Kidney (tissue), 14 donors: ENCODE measurements around the gene VLDLR. TPM values are rescaled to one million over a fixed set of nuclear protein-coding genes. Genes with fewer than 3 reads are reported as not detected.

Experiments
- DNase-seq, 5 donors: peaks; one replicate each; pipeline ENCODE4 v3.0.0-alpha.2; 2013 to 2020
- FAIRE-seq: peaks from 2 replicates; lab custom pipeline; 2012; peaks lifted over from hg19 to GRCh38; lab: Jason Lieb, UNC
- H3K27ac ChIP-seq, 2 donors: one replicate each; pipeline ENCODE4 v1.7.0; 2013; ENCODE audit warnings: low read depth in 2 of 2, low read length in 2 of 2, inconsistent platforms in 1 of 2
- H3K27me3 ChIP-seq: one replicate; pipeline ENCODE4 v1.7.1; 2013; ENCODE audit warnings: low read length, inconsistent platforms; ENCODE audit not compliant: control insufficient read depth, insufficient read depth
- H3K36me3 ChIP-seq, 3 donors: one replicate each; pipeline versions ENCODE4 v1.7.0 to v1.7.1; 2013; ENCODE audit warnings: low read length in 3 of 3, control low read depth in 1 of 3, inconsistent platforms in 1 of 3; ENCODE audit not compliant: insufficient read depth in 3 of 3, control insufficient read depth in 2 of 3
- H3K4me1 ChIP-seq, 3 donors: one replicate each; pipeline versions ENCODE4 v1.7.0 to v1.7.1; 2013; ENCODE audit warnings: low read length in 3 of 3, inconsistent platforms in 1 of 3, low read depth in 1 of 3; ENCODE audit not compliant: control insufficient read depth in 2 of 3, insufficient read depth in 2 of 3
- H3K4me3 ChIP-seq, 3 donors: one replicate each; pipeline versions ENCODE4 v1.7.0 to v1.8.1; 2013; ENCODE audit warnings: low read length in 3 of 3, control low read depth in 1 of 3, inconsistent platforms in 1 of 3
- H3K9ac ChIP-seq, 3 donors: one replicate each; pipeline versions ENCODE4 v1.7.0 to v1.7.1; 2013; ENCODE audit warnings: low read length in 3 of 3, control low read depth in 1 of 3, inconsistent platforms in 1 of 3
- H3K9me3 ChIP-seq, 3 donors: one replicate each; pipeline versions ENCODE4 v1.7.0 to v1.7.1; 2013; ENCODE audit warnings: low read length in 3 of 3, control low read depth in 1 of 3, inconsistent platforms in 1 of 3; ENCODE audit not compliant: control insufficient read depth in 2 of 3, insufficient read depth in 1 of 3
- CTCF ChIP-seq: IDR thresholded peaks from 3 replicates; pipeline ENCODE4 v1.5.1; 2012; ENCODE audit warnings: mild to moderate bottlenecking, moderate library complexity, borderline replicate concordance; ENCODE audit not compliant: insufficient read depth; ENCODE audit errors: extremely low read depth
- intact Hi-C: fragments of 100-400 bp; cut with DNase I; formaldehyde crosslinking; loops from one replicate; pipeline ENCODE4 v1.11.1; 2022
- polyA plus RNA-seq: library from polyadenylated mRNA; stranded (reverse); fragments of 350-450 nt; fragmentation: Illumina TruSeq; extraction: RNeasy Lipid Tissue Mini Kit (QIAGEN cat#74804); gene quantifications from one replicate; pipeline ENCODE4 v1.2.3, GENCODE V29; 2014; ENCODE audit warnings: low read depth, low replicate concordance; ENCODE audit not compliant: insufficient read depth
- total RNA-seq: library from RNA; stranded (reverse); fragmentation: NEBNext Ultra II Directional; extraction: Animal tissue kit (Norgen Biotek cat#: 25700); gene quantifications from one replicate; pipeline ENCODE4 v1.2.1, GENCODE V29; 2021
- donor health status: control.
- donor health status: control.
- donor health status: control.
- donor health status: control.
- donor health status: control.
- donor health status: DM: yes; HTN: yes; CAD: no.
- donor health status: Normal renal cell carcinoma (clear cell type).

The VLDLR gene
- total and polyA plus RNA-seq, 2 donors from 2014 or later = 8.6 to 24.2 TPM

DNA sequence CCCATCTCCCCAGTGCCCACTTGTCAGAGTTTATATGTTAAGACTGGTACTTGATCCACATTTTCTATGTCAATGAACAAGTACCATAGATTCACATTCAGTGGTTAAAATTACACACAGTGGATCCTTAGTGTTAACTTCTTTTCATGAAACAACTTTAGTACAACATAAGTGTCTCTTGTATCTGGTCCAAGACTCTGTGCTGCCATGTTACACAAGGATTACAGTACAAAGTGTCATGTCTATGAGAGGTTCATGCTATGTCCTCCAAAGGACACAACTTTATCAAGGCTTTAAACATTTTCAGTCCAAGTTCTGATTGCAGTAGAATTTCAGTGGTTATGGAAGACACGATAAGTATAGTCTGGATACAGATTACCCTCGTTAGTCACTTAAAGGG, 13.3 kb upstream of the VLDLR start:
- DNase-seq = no peak

DNA sequence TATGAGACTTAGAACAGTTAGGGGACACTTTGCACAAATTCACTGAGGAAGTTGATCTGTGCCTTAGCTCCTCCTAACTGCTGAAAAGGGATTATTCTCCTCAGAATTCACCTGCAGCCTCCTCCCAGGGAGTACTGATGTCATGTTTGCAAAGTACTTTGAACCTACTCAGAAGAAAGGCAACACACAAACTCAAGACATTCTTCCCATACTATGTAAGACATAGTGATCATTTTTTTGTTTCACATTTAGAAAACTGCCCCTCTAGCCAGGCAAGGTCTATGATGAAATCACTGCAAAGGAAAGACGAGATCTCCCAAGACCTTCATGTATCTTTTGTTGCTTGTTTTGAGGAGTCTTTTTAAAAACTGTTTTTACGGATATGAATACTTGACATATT, 10.6 kb upstream of the VLDLR start:
- Histone ChIP-seq H3K36me3 (no peaks in the 10 kb centered on the region), H3K4me3 (no peak overlapping the region), H3K27ac (no peak overlapping the region), H3K27me3 (no peaks in the 10 kb centered on the region), H3K9me3 (no peaks in the 10 kb centered on the region), H3K9ac (no peak overlapping the region), H3K4me1 (no peaks in the 10 kb centered on the region)
- FAIRE-seq (no peak), DNase-seq (no peak)
- TF ChIP-seq CTCF = no peak
- intact Hi-C loops = no loop called here

More for the DNA sequence above, 13.3 kb upstream of the VLDLR start:
- intact Hi-C loops = no loop called here
- H3K27ac ChIP-seq = no peak overlapping the region
- H3K9ac ChIP-seq = no peak overlapping the region
- no peaks in the 10 kb centered on the region for H3K9me3 ChIP-seq
- H3K4me3 ChIP-seq = no peak overlapping the region
- TF ChIP-seq CTCF = no peak
- H3K4me1 ChIP-seq = no peaks in the 10 kb centered on the region
- no peaks in the 10 kb centered on the region for H3K27me3 ChIP-seq
- no peak for FAIRE-seq
- no peaks in the 10 kb centered on the region for H3K36me3 ChIP-seq

DNA sequence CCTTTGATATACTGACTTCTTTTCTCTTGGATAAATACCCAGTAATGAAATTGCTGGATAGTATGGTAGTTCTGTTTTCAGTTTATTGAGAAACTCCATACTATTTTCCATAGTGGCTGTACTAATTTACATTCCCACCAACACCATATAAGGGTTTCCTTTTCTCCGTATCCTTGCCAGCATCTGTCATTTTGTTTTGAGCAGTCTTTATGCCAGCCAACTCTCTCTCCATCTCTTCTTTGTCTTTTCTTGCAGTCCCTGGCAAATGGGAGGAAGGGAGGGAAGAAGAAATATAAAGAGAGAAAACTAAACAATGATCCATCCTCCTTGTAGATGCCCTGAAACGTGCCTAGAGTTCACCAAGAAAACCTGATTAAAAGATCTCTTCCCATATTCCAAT, 9.6 kb upstream of the VLDLR start:
- no peak overlapping the region for H3K4me3 ChIP-seq
- DNase-seq = no peak
- H3K27ac ChIP-seq = no peak overlapping the region
- no peak overlapping the region for H3K9ac ChIP-seq
- no peaks in the 10 kb centered on the region for H3K36me3 ChIP-seq
- no peaks in the 10 kb centered on the region for H3K27me3 ChIP-seq
- no peak for FAIRE-seq
- no peaks in the 10 kb centered on the region for H3K4me1 ChIP-seq
- no peaks in the 10 kb centered on the region for H3K9me3 ChIP-seq
- TF ChIP-seq CTCF = no peak
- intact Hi-C loops = no loop called here

DNA sequence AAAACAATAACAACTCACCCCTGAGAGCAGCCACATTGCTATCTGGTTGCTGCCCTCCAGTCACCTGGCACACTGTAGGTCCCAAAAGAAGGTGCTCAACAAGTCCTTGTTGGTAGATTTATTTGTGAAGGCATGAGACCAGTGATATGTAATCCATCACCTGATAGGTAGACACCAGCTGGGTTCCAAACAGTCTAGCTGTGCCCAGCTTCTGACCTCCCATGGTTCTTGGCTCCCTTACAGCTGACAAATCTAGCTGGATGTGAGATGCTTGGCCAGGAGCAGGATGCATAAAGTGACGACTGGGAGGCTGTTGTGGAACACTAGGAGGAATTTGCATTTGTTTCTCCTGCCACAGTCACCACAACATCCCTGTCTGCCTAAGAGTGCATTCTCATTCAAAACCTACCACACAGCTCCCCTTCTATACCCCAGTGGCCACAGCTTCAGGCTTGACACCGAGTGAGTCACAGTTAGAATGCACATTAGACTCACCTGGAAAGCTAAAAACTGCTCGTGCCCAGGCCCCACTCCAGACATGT, 7.8 kb upstream of the VLDLR start:
- H3K9ac ChIP-seq = no peak overlapping the region
- no peaks in the 10 kb centered on the region for H3K36me3 ChIP-seq
- intact Hi-C loops = no loop called here
- no peak for DNase-seq
- FAIRE-seq = no peak
- H3K4me3 ChIP-seq = no peak overlapping the region
- no peak overlapping the region for H3K27ac ChIP-seq
- TF ChIP-seq CTCF = no peak
- H3K9me3 ChIP-seq = no peaks in the 10 kb centered on the region
- H3K4me1 ChIP-seq = no peaks in the 10 kb centered on the region
- H3K27me3 ChIP-seq = no peaks in the 10 kb centered on the region
